Heart left ventricle (tissue), 13 donors: ENCODE results near the gene GREB1.

ENCODE experiments used
- CTCF ChIP-seq, 12 donors: fragments of 200-600 bp; sonication (generic) in 4 of 12; IDR thresholded peaks; one replicate each; pipeline versions ENCODE4 v1.5.0 to v1.8.0; 2018 to 2022; ENCODE audit warnings: antibody characterized with exemption in 12 of 12, mild to moderate bottlenecking in 5 of 12
- POLR2A ChIP-seq, 2 donors: fragments of 450-650 bp; IDR thresholded peaks; one replicate each; pipeline ENCODE4 v1.6.1; 2017; ENCODE audit warnings: antibody characterized with exemption in 2 of 2, mild to moderate bottlenecking in 2 of 2, moderate library complexity in 2 of 2
- donor health status: ischemic (EF 13 %, LVEDD 7.1; RV severe dilation, severe dysfunction).
- donor health status: DM: no; HTN: yes; CAD: no.
- donor health status: DM: no; HTN: no; CAD: no.
- donor health status: ischemic (EF 25% LVEDD 6.9; RV normal size, moderate dysfunction).
- donor health status: ischemic (EF 25% LVEDD 5.7; RV mildly dilated, moderate dysfunction).
- donor health status: ischemic (EF 35%, LVEDD 5.7; RV mildly dilated, moderate dysfunction).
- donor health status: nonischemic (EF 11% LVEDD 7.7; RV severe dilation, severe dysfunction).
- donor health status: DM: yes; HTN: yes; CAD: no.
- donor health status: PGD.
- donor health status: ischemic (EF 29% LVEDD 5.4; RV normal size, mild dysfunction).
- donor health status: nonischemic (EF 23%, LVEDD 6.1; RV moderate dilation, normal function).

DNA sequence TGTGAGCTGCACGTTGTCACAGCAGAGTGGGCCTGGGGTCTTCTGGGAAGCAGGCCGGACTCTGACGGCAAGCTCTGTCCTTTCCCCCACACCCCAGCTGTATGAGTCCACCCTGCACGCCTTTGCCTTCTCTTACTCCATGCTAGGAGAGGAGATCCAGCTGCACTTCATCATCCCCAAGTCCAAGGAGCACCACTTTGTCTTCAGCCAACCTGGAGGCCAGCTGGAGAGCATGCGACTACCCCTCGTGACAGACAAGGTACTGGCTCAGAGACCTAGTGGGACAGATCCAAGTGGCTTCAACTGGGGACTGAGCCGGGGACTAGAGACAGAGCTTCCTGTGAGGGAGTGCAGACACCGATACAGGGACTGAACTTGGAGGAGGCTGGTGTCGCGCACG lies 96.0 kb downstream of the GREB1 start:
- no peak for TF ChIP-seq CTCF (IDR thresholded peaks at IDR 0.05)
- no peak for TF ChIP-seq POLR2A (IDR thresholded peaks at IDR 0.05)
